Stimulated activated CD8-positive, alpha-beta memory T cell treated with anti-CD3 and anti-CD28 coated beads, Interleukin-4, amount 100 ng/mL, for 48 hours (primary cell): ENCODE results near the gene NPAS2.

Experiments
- DNase-seq: peaks from one replicate; pipeline ENCODE4 v3.0.0-alpha.2; 2020

The NPAS2 gene

GRCh38 chr2:100799686-100800085 is 20.3 kb upstream of the NPAS2 start:
- DNase-seq, result no peak

- DNase-seq, result no peak
Measured at GRCh38 chr2:100800915-100801314, 19.0 kb upstream of the NPAS2 start.

GRCh38 chr2:100801402-100801801 is 18.5 kb upstream of the NPAS2 start:
- DNase-seq, result no peak

GRCh38 chr2:100802066-100802465 is 17.9 kb upstream of the NPAS2 start:
- DNase-seq, result no peak

- no peak for DNase-seq
Measured at GRCh38 chr2:100803334-100803733, 16.6 kb upstream of the NPAS2 start.

GRCh38 chr2:100806550-100806949 is 13.4 kb upstream of the NPAS2 start:
- DNase-seq, result no peak

GRCh38 chr2:100807707-100808106 is 12.2 kb upstream of the NPAS2 start:
- no peak for DNase-seq

- DNase-seq, result no peak
Measured at GRCh38 chr2:100808582-100808981, 11.4 kb upstream of the NPAS2 start.

- DNase-seq, result no peak
Measured at GRCh38 chr2:100809506-100809905, 10.4 kb upstream of the NPAS2 start.

- DNase-seq, result no peak
Measured at GRCh38 chr2:100810603-100811145, 9.3 kb upstream of the NPAS2 start.

GRCh38 chr2:100812116-100812515 is 7.8 kb upstream of the NPAS2 start:
- DNase-seq, result no peak

- no peak for DNase-seq
Measured at GRCh38 chr2:100812573-100812972, 7.4 kb upstream of the NPAS2 start.

GRCh38 chr2:100813527-100813926 is 6.4 kb upstream of the NPAS2 start:
- DNase-seq, result no peak

GRCh38 chr2:100814043-100814442 is 5.9 kb upstream of the NPAS2 start:
- no peak for DNase-seq

- DNase-seq, result no peak
Measured at GRCh38 chr2:100814453-100814852, 5.5 kb upstream of the NPAS2 start.

GRCh38 chr2:100817388-100817985 is 2.5 kb upstream of the NPAS2 start:
- DNase-seq, result no peak

GRCh38 chr2:100818003-100818605 is 1.8 kb upstream of the NPAS2 start:
- no peak for DNase-seq

GRCh38 chr2:100818606-100819369 is 1.2 kb upstream of the NPAS2 start:
- DNase-seq, result peak; percentile 40

GRCh38 chr2:100820273-100820522 is 259 bp downstream of the NPAS2 start:
- DNase-seq, result no peak

GRCh38 chr2:100820523-100821254 is 750 bp downstream of the NPAS2 start:
- DNase-seq, result no peak

- no peak for DNase-seq
Measured at GRCh38 chr2:100821255-100821910, 1.4 kb downstream of the NPAS2 start.

GRCh38 chr2:100821911-100822265 is 1.9 kb downstream of the NPAS2 start:
- no peak for DNase-seq

GRCh38 chr2:100822587-100823248 is 2.8 kb downstream of the NPAS2 start:
- DNase-seq, result no peak
